ENCODE measurements around the gene PIPOX. TPM values are rescaled to one million over a fixed set of nuclear protein-coding genes. Genes with fewer than 3 reads are reported as not detected.
"Not testable (repeated sequence)": the region's sequence is repeated elsewhere in the genome, so short reads cannot be mapped to it uniquely, and the experiment has no call there.

The PIPOX gene
- polyA plus RNA-seq, 3 donors = 0.30 to 0.56 TPM; not detected in 1

- no peak for DNase-seq
- H3K27me3 ChIP-seq (ENCODE audit: control insufficient read depth in 2 of 2, insufficient read depth in 2 of 2, low read length in 2 of 2) = no peaks in the 10 kb centered on the region
- H3K4me1 Mint-ChIP-seq = no peaks in the 10 kb centered on the region
- H3K4me1 ChIP-seq (ENCODE audit: control insufficient read depth in 1 of 2, insufficient read depth in 2 of 2, low read length in 2 of 2) = no peaks in the 10 kb centered on the region
- no peaks in the 10 kb centered on the region for H3K27me3 Mint-ChIP-seq (ENCODE audit: low read depth in 3 of 3)
- H3K36me3 Mint-ChIP-seq = peaks cover 79 to 97% of the 10 kb centered on the region in 2 donors
- no peaks in the 10 kb centered on the region for H3K9me3 Mint-ChIP-seq
- H4K20me1 ChIP-seq (ENCODE audit: insufficient read depth, low read length) = no peaks in the 10 kb centered on the region
- no peak for TF ChIP-seq CTCF (IDR thresholded peaks at IDR 0.05)
- H2AFZ ChIP-seq (ENCODE audit: insufficient read depth, low read depth, low read length, poor library complexity, severe bottlenecking) = no peak overlapping the region
- no peak overlapping the region for H3K9ac ChIP-seq (ENCODE audit: insufficient read depth, low read length, poor library complexity, severe bottlenecking)
- no peak overlapping the region for H3K4me2 ChIP-seq (replicated peaks; ENCODE audit: extremely low read depth, low read length, poor library complexity, severe bottlenecking)
- intact Hi-C loops (cut with micrococcal nuclease) = no loop called here
- H3K27ac ChIP-seq (ENCODE audit: low read depth in 1 of 2, low read length in 2 of 2) = no peak overlapping the region
- no peak overlapping the region for H3K4me3 ChIP-seq (replicated peaks in 1 of 3; ENCODE audit: low read depth in 2 of 3, low read length in 3 of 3)
- H3K79me2 ChIP-seq (ENCODE audit: insufficient read depth, low read length) = no peaks in the 10 kb centered on the region
- peaks cover 88 to 99% of the 10 kb centered on the region in 2 donors for H3K36me3 ChIP-seq (replicated peaks in 1 of 2; ENCODE audit: control insufficient read depth in 1 of 2, insufficient read depth in 2 of 2, low read length in 2 of 2)
- H3K4me3 Mint-ChIP-seq = no peak overlapping the region
- H3K27ac Mint-ChIP-seq = peak overlapping the region in 2 of 7 donors; percentile 52 to 71
- WGBS (ENCODE audit: insufficient coverage) = no CpG with 5 or more reads among the region's 12 CpGs
- no peaks in the 10 kb centered on the region for H3K9me3 ChIP-seq (replicated peaks in 1 of 2; ENCODE audit: control insufficient read depth in 1 of 2, insufficient read depth in 1 of 2, low read length in 2 of 2)
Observed at GRCh38 chr17:29085223-29085622, 42.3 kb downstream of the PIPOX start.

- no peak overlapping the region for H3K4me3 ChIP-seq (replicated peaks in 1 of 3; ENCODE audit: low read depth in 2 of 3, low read length in 3 of 3)
- WGBS (ENCODE audit: insufficient coverage) = 97% methylated on average over 10 of the region's 19 CpGs
- no peaks in the 10 kb centered on the region for H3K9me3 Mint-ChIP-seq
- no peak for TF ChIP-seq CTCF (IDR thresholded peaks at IDR 0.05)
- no peak overlapping the region for H3K27ac ChIP-seq (ENCODE audit: low read depth in 1 of 2, low read length in 2 of 2)
- no peaks in the 10 kb centered on the region for H3K27me3 Mint-ChIP-seq (ENCODE audit: low read depth in 3 of 3)
- no peak overlapping the region for H3K4me2 ChIP-seq (replicated peaks; ENCODE audit: extremely low read depth, low read length, poor library complexity, severe bottlenecking)
- H2AFZ ChIP-seq (ENCODE audit: insufficient read depth, low read depth, low read length, poor library complexity, severe bottlenecking) = no peak overlapping the region
- peak overlapping the region in 2 of 7 donors; percentile 37 to 63 for H3K27ac Mint-ChIP-seq
- H3K4me3 Mint-ChIP-seq = no peak overlapping the region
- H3K9ac ChIP-seq (ENCODE audit: insufficient read depth, low read length, poor library complexity, severe bottlenecking) = no peak overlapping the region
- no peaks in the 10 kb centered on the region for H4K20me1 ChIP-seq (ENCODE audit: insufficient read depth, low read length)
- no peaks in the 10 kb centered on the region for H3K79me2 ChIP-seq (ENCODE audit: insufficient read depth, low read length)
- peaks cover 90 to 99% of the 10 kb centered on the region in 2 donors for H3K36me3 ChIP-seq (replicated peaks in 1 of 2; ENCODE audit: control insufficient read depth in 1 of 2, insufficient read depth in 2 of 2, low read length in 2 of 2)
- H3K9me3 ChIP-seq (replicated peaks in 1 of 2; ENCODE audit: control insufficient read depth in 1 of 2, insufficient read depth in 1 of 2, low read length in 2 of 2) = no peaks in the 10 kb centered on the region
- no peaks in the 10 kb centered on the region for H3K27me3 ChIP-seq (ENCODE audit: control insufficient read depth in 2 of 2, insufficient read depth in 2 of 2, low read length in 2 of 2)
- no peaks in the 10 kb centered on the region for H3K4me1 ChIP-seq (ENCODE audit: control insufficient read depth in 1 of 2, insufficient read depth in 2 of 2, low read length in 2 of 2)
- intact Hi-C loops (cut with micrococcal nuclease) = no loop called here
- no peaks in the 10 kb centered on the region for H3K4me1 Mint-ChIP-seq
- DNase-seq = no peak
- H3K36me3 Mint-ChIP-seq = peaks cover 82 to 99% of the 10 kb centered on the region in 2 donors
Observed at GRCh38 chr17:29086628-29087332, 43.8 kb downstream of the PIPOX start.

GRCh38 chr17:29088782-29089181 lies 45.8 kb downstream of the PIPOX start:
- DNase-seq; H3K27ac ChIP-seq (ENCODE audit: low read depth in 1 of 2, low read length in 2 of 2); H3K4me1 Mint-ChIP-seq; H3K4me3 ChIP-seq (replicated peaks in 1 of 3; ENCODE audit: low read depth in 2 of 3, low read length in 3 of 3); H4K20me1 ChIP-seq (ENCODE audit: insufficient read depth, low read length); H3K4me1 ChIP-seq (ENCODE audit: control insufficient read depth in 1 of 2, insufficient read depth in 2 of 2, low read length in 2 of 2); H3K9me3 Mint-ChIP-seq; H3K27me3 Mint-ChIP-seq (ENCODE audit: low read depth in 3 of 3); H3K4me3 Mint-ChIP-seq; H3K27me3 ChIP-seq (ENCODE audit: control insufficient read depth in 2 of 2, insufficient read depth in 2 of 2, low read length in 2 of 2); H3K9ac ChIP-seq (ENCODE audit: insufficient read depth, low read length, poor library complexity, severe bottlenecking); intact Hi-C loops (cut with micrococcal nuclease); H3K4me2 ChIP-seq (replicated peaks; ENCODE audit: extremely low read depth, low read length, poor library complexity, severe bottlenecking); H3K79me2 ChIP-seq (ENCODE audit: insufficient read depth, low read length); H3K9me3 ChIP-seq (replicated peaks in 1 of 2; ENCODE audit: control insufficient read depth in 1 of 2, insufficient read depth in 1 of 2, low read length in 2 of 2); H2AFZ ChIP-seq (ENCODE audit: insufficient read depth, low read depth, low read length, poor library complexity, severe bottlenecking): not testable (repeated sequence)
- WGBS (ENCODE audit: insufficient coverage) = 100% methylated on average over 1 of the region's 3 CpGs
- Mint-ChIP-seq H3K27ac (peak overlapping the region in 4 of 7 donors; percentile 15 to 64 (median 48)), H3K36me3 (peaks cover 90 to 100% of the 10 kb centered on the region in 2 donors)
- H3K36me3 ChIP-seq (replicated peaks in 1 of 2; ENCODE audit: control insufficient read depth in 1 of 2, insufficient read depth in 2 of 2, low read length in 2 of 2) = peaks cover 91 to 99% of the 10 kb centered on the region in 2 donors

Data from CD14-positive monocyte (primary cell).